ES-I3 (cell line): Measurements from ENCODE around the gene CNDP1.
"Not testable (repeated sequence)": the region's sequence is repeated elsewhere in the genome, so short reads cannot be mapped to it uniquely, and the experiment has no call there.

Source experiments
- H3K36me3 ChIP-seq: 2 replicates; pipeline ENCODE4 v1.6.1; 2013; ENCODE audit warnings: mild to moderate bottlenecking, low read length, control low read depth, moderate library complexity; ENCODE audit not compliant: insufficient read depth
- H3K4me1 ChIP-seq: 2 replicates; pipeline ENCODE4 v1.6.1; 2013; ENCODE audit warnings: mild to moderate bottlenecking, control low read depth, low read length; ENCODE audit not compliant: insufficient read depth
- H3K9ac ChIP-seq: 2 replicates; pipeline ENCODE4 v1.6.1; 2013; ENCODE audit warnings: low read depth, mild to moderate bottlenecking, low read length, moderate library complexity
- H3K9me3 ChIP-seq: 2 replicates; pipeline ENCODE4 v1.6.1; 2013; ENCODE audit warnings: mild to moderate bottlenecking, low read length, moderate library complexity; ENCODE audit not compliant: control insufficient read depth, insufficient read depth

The CNDP1 gene

GRCh38 chr18:74521068-74521725 lies 13.1 kb upstream of the CNDP1 start:
- peaks cover 9% of the 10 kb centered on the region; the same call in 1 of the 2 replicates for H3K9me3 ChIP-seq
- no peak overlapping the region for H3K9ac ChIP-seq
- peaks cover 22% of the 10 kb centered on the region for H3K36me3 ChIP-seq
- no peaks in the 10 kb centered on the region for H3K4me1 ChIP-seq

GRCh38 chr18:74522635-74523548 lies 11.4 kb upstream of the CNDP1 start:
- Histone ChIP-seq H3K9me3 (peaks cover 9% of the 10 kb centered on the region; the same call in 1 of the 2 replicates), H3K9ac (no peak overlapping the region), H3K36me3 (peaks cover 18% of the 10 kb centered on the region), H3K4me1 (no peaks in the 10 kb centered on the region)

GRCh38 chr18:74524097-74524496 lies 10.2 kb upstream of the CNDP1 start:
- Histone ChIP-seq H3K4me1 (no peaks in the 10 kb centered on the region), H3K9ac (no peak overlapping the region), H3K36me3 (peaks cover 13% of the 10 kb centered on the region), H3K9me3 (peaks cover 9% of the 10 kb centered on the region)

GRCh38 chr18:74524915-74525314 lies 9.4 kb upstream of the CNDP1 start:
- not testable (repeated sequence) for H3K4me1 ChIP-seq, H3K9ac ChIP-seq, H3K36me3 ChIP-seq, H3K9me3 ChIP-seq

- Histone ChIP-seq H3K9ac (no peak overlapping the region), H3K4me1 (no peaks in the 10 kb centered on the region), H3K36me3 (peaks cover 6% of the 10 kb centered on the region; the same call in 1 of the 2 replicates), H3K9me3 (peaks cover 9% of the 10 kb centered on the region)
These were observed 8.6 kb upstream of the CNDP1 start for GRCh38 chr18:74525741-74526140.

GRCh38 chr18:74526488-74526887 lies 7.8 kb upstream of the CNDP1 start:
- Histone ChIP-seq H3K9me3 (peaks cover 9% of the 10 kb centered on the region), H3K36me3 (0 out of 2 replicates have a peak, but pooled peaks cover 5% of the 10 kb centered on the region), H3K9ac (no peak overlapping the region), H3K4me1 (no peaks in the 10 kb centered on the region)

GRCh38 chr18:74528478-74528877 lies 5.8 kb upstream of the CNDP1 start:
- Histone ChIP-seq H3K4me1 (no peaks in the 10 kb centered on the region), H3K9me3 (no peaks in the 10 kb centered on the region; the same call in 1 of the 2 replicates), H3K36me3 (no peaks in the 10 kb centered on the region), H3K9ac (no peak overlapping the region)

GRCh38 chr18:74528913-74529312 lies 5.4 kb upstream of the CNDP1 start:
- H3K4me1 ChIP-seq = no peaks in the 10 kb centered on the region
- H3K9me3 ChIP-seq = no peaks in the 10 kb centered on the region; the same call in 1 of the 2 replicates
- no peak overlapping the region for H3K9ac ChIP-seq
- no peaks in the 10 kb centered on the region for H3K36me3 ChIP-seq

GRCh38 chr18:74529378-74529777 lies 4.9 kb upstream of the CNDP1 start:
- H3K36me3 ChIP-seq = no peaks in the 10 kb centered on the region
- no peaks in the 10 kb centered on the region for H3K4me1 ChIP-seq
- no peaks in the 10 kb centered on the region; the same call in 1 of the 2 replicates for H3K9me3 ChIP-seq
- no peak overlapping the region for H3K9ac ChIP-seq

GRCh38 chr18:74529811-74530583 lies 4.3 kb upstream of the CNDP1 start:
- Histone ChIP-seq H3K4me1 (no peaks in the 10 kb centered on the region), H3K9ac (no peak overlapping the region), H3K9me3 (no peaks in the 10 kb centered on the region; the same call in 1 of the 2 replicates), H3K36me3 (no peaks in the 10 kb centered on the region)

GRCh38 chr18:74530584-74530862 lies 3.8 kb upstream of the CNDP1 start:
- Histone ChIP-seq H3K36me3 (no peaks in the 10 kb centered on the region), H3K4me1 (no peaks in the 10 kb centered on the region), H3K9me3 (no peaks in the 10 kb centered on the region; the same call in 1 of the 2 replicates)

GRCh38 chr18:74531043-74531442 lies 3.3 kb upstream of the CNDP1 start:
- Histone ChIP-seq H3K9me3 (no peaks in the 10 kb centered on the region; the same call in 1 of the 2 replicates), H3K4me1 (no peaks in the 10 kb centered on the region), H3K9ac (no peak overlapping the region), H3K36me3 (no peaks in the 10 kb centered on the region)

More at GRCh38 chr18:74530584-74530862, 3.8 kb upstream of the CNDP1 start:
- H3K9ac ChIP-seq = no peak overlapping the region

- Histone ChIP-seq H3K9ac (no peak overlapping the region), H3K9me3 (no peaks in the 10 kb centered on the region; the same call in 1 of the 2 replicates), H3K4me1 (no peaks in the 10 kb centered on the region), H3K36me3 (no peaks in the 10 kb centered on the region)
These were observed 1.7 kb upstream of the CNDP1 start for GRCh38 chr18:74532511-74533025.

GRCh38 chr18:74533666-74534065 lies 634 bp upstream of the CNDP1 start:
- Histone ChIP-seq H3K9ac (no peak overlapping the region), H3K4me1 (no peaks in the 10 kb centered on the region), H3K36me3 (no peaks in the 10 kb centered on the region), H3K9me3 (no peaks in the 10 kb centered on the region; the same call in 1 of the 2 replicates)
